OCI-LY3 (cell line): ENCODE results near the gene VMP1.

Source experiments
- EZH2phosphoT487 ChIP-seq: fragments of 200-600 bp; shearing (Covaris generic); IDR thresholded peaks from 2 replicates; pipeline ENCODE4 v1.6.1; 2018; ENCODE audit warnings: antibody characterized with exemption, mixed run types, low read depth
- TF ChIP-seq, protein P1 (sequence below): fragments of 200-600, 300-600 bp; sonication (generic); IDR thresholded peaks from 2 replicates; pipeline ENCODE4 v1.5.1; 2014; ENCODE audit warnings: antibody characterized with exemption, low read length, low read depth

DNA sequence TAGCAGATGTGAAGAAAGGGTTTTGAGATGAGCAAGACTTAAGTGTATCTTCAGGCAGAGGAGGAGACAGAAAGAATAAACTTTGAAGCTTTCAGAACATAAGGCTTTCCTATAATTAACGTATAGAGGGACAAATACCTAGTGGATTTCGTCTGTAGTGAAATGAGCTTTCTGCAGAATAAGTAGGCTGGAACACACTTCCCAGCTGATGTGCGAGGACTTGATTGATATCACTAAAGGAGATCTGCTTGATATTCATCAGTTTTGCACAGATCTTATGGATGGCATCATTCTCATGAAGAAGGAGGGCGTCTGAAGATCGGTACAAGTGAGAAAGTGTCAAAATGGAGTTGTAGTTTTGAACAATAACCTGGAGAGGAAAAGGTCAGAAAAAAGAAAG lies 170.5 kb downstream of the VMP1 start:
- TF ChIP-seq, protein P1, sequence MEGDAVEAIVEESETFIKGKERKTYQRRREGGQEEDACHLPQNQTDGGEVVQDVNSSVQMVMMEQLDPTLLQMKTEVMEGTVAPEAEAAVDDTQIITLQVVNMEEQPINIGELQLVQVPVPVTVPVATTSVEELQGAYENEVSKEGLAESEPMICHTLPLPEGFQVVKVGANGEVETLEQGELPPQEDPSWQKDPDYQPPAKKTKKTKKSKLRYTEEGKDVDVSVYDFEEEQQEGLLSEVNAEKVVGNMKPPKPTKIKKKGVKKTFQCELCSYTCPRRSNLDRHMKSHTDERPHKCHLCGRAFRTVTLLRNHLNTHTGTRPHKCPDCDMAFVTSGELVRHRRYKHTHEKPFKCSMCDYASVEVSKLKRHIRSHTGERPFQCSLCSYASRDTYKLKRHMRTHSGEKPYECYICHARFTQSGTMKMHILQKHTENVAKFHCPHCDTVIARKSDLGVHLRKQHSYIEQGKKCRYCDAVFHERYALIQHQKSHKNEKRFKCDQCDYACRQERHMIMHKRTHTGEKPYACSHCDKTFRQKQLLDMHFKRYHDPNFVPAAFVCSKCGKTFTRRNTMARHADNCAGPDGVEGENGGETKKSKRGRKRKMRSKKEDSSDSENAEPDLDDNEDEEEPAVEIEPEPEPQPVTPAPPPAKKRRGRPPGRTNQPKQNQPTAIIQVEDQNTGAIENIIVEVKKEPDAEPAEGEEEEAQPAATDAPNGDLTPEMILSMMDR: no peak
- TF ChIP-seq EZH2phosphoT487: no peak
